HG03558 (cell line): ENCODE data around the gene SLC45A2.
A peak's percentile ranks its signal among the peaks of the same experiment; 100 is the strongest.
"Not testable (repeated sequence)": the region's sequence is repeated elsewhere in the genome, so short reads cannot be mapped to it uniquely, and the experiment has no call there.

Experiments used
- ATAC-seq: cut with Tn5 transposase; IDR thresholded peaks from one replicate; pipeline ENCODE4 v1.9.1; 2021; ENCODE audit warnings: moderate number of reproducible peaks; ENCODE audit not compliant: unreplicated experiment; ENCODE audit errors: extremely low read depth

SLC45A2 gene

DNA sequence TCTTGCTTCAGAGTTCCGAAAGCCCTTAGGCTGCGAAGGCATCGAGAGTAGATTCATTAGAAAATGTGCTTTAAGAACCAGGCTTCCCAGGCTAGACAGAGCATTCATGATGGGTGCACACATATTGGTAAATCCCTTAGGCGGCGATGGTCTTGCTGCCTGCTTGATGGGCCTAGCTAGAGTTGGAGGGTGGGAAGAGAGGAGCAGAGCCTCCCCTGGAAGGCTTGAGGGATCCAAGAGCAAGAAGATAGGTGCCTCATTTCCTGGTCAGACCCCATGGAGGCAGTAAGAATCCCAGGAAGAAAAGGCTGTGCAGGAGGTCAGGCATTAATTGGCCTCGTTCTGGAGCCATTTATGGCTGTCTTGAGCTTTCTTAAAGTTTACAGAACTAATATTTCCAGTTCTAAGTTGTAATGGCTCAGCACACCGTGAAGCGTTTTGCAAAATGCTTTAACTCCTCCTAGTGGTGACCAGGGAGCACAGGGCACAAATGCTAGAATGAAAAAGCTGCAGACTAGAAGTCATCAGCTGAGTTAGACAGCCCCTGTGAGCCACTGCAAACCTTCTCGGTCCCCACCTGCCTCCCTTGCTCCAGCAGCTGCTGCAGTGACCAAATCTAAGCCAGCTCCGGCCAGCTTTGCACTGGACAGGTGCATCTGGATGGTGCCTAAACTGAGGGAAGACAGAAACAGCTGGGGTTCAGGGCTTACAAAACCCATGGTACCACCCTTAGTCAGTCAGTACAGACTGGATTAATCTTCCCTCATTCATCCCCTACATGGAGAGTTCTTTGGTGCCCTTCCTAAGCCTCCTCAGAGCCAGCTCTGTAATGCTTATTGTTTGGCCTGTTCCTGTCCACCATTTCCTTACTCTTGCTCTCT lies 14.7 kb downstream of the SLC45A2 start:
- no peak for ATAC-seq

DNA sequence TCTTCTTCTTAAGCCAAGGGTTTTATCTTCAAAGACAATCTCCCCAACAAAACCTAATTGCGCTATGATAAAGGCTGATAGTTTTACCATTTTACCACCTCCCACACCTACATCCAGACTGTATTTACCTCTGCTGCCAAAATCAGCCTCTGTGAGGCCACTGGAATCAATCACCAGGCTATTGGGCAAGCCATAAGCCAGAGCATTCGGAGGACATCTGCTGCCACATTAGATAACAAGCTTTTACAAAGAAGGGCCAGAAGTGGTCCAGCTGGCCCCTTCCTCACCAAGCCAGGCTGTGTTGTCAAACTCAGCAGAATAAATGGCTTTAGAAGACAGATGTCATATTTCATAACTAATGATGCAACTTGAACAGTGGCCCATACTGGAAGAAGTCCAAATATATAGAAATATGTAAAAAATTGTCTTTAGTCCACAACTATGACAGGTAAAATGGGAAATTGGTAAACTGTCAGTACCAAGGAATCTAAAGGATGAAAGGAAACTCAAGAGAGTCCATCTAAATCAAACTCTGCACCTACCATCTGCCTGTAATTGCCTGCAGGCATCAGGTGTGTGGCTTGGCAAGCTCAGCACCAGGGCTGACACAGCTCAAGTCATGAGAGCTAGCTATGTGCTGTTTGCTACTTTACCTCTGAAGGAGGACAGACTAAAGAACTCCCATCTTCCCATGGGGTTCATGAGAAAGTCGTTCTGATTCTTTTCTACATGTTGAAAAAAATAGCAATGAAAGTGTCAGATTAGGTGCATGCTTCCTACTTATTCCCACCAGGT lies 16.1 kb downstream of the SLC45A2 start:
- ATAC-seq: no peak

DNA sequence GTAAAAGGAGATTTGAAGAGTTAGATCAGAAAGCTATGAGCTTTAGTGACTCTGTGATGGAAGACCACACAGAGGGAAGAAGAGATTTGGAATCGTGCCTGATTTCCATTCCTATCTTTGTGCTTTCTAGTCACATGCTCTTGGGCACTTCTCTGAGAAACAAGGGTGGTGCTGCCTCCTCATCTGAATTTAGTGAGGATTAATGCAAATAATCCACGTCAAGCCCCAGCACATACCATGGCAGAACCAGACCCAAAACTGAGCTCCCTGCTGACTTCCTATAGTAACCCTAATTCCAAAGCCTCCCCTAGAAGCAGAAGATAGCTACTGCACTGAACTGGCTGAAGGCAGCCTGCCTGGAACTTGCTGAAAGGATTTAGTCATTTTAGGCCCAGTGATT lies 17.7 kb downstream of the SLC45A2 start:
- no peak for ATAC-seq

DNA sequence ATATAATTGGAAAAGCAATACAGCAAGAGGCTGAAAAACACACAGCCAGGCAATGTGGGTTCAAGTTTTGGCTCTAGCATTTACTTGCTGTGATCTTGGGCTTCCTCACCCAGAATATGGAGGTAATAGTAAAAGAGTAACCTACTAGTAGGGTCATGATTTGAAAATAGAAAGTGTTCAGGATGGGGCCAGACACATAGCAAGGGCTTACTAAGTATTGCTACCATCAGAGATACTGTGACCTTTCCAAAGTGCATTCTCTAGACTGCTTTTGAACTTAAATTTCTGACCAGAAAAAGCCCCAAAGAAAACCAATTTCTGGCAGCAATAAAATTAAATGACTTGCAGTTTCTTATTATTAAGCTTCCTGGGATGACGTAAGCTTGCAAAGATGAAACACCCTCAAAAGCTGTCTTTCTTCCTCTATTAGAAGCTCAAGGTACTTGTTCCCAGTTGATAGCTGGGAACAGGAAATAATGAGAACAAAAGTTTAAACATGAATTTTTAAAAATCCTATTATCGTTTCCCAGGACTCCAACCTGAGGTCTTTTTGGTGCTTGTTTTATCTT lies 20.3 kb downstream of the SLC45A2 start:
- ATAC-seq: no peak

DNA sequence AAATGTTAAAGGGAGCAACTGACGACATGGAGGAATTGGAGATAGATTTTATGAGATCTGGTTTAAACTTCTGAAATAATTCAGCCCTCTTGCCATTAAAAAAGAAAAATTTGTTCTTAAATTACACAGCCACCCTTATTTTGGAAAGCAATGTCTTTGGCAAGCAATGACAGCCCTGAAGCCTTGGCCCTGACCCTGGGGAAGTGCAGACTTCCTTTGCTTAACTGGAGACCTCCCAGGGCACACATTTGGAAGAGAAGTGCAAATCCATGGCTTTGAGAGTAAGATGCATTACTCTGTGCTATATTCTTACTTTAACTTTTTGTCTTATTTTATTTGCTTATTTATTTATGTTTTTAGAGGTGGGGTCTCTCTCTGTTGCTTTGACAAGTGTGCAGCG lies 26.3 kb downstream of the SLC45A2 start:
- ATAC-seq: no peak

DNA sequence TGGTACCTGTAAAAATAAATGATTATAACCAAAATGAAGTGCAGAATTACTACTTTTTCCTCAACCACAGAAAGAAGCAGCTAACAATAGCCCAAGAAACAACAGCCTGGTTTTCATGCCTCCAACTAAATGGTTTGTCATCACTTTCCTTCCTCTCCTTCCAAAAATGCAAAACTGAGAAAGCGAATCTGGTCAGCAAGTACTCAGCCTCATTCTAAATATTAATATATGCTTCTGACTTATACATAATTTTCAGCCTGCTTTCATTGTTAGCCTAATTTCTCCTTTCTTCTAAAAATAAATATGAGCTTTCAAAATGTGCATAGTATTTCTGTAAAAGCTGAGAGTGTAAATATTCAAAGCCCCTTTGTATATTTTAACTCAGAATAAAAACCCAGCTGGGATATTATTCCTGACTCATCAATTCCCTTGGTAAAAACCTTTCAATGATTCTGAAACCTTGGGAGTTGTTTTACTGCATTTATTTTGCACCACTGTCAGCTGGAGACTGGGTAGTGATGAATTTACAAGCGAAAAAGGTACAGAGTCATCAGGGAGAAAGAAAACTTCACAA lies 26.8 kb downstream of the SLC45A2 start:
- ATAC-seq: no peak

DNA sequence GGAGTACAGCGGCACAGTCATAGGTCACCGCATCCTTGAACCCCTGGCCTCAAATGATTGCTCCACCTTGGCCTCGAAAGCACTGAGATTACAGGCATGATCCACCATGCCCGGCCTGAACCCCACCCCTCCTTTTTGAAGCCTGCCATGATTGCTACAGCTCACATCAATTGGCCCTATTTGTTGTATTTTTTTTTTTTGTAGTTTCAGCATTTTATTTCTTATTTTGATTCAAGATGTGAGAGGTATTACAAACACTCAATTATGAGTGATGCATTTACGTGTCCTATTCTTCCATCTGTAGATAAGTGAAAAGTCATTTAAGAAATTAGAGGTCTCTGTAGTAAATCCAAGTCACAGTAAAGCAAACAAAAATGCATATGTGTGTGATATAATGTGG lies 32.3 kb downstream of the SLC45A2 start:
- not testable (repeated sequence) for ATAC-seq

DNA sequence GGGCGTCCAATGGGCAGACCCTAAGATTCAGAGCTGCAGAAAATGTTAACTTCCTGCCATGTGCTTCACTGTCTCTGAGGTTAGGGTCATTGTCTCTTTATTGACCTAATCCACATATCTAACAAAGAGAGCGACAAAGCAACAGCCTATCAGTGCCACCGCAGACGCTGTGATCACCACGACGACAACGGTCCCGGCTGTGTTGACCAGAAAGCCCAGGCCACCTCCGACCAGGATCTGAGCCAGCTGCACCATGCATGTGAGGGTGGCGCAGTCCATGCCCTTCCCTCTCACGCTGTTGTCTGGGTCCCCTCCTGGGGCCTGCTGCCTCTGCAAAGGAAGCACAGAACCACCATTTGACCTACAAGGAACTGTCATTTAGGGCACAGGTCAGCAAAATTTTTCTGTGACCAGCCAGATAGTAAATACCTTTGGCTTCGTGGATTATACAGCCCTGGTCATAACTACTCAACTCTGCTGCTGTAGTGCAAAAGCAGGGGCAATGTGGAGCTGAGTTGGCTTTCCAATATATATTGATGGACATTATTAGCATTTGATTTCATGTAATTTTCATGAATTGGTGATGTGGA lies 39.9 kb downstream of the SLC45A2 start:
- no peak for ATAC-seq

DNA sequence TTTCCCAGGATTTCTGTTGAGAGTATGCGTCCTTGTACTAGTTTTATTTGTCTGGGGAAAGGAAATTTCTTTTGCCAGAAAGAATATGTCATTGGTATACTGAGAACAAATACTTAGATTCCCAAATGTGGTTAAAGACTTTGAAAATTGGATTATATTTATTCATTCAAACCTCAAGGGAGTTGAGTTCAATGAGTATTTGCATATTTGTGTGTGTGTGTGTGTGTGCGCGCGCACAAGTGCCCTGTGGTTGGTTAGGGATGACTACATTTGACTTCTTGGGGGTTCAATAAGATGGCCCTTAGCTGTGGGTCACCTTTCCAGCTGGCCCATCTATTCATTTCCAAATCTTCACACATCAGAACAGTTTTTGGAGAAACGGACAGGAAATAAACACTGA lies 43.4 kb downstream of the SLC45A2 start:
- ATAC-seq: no peak

DNA sequence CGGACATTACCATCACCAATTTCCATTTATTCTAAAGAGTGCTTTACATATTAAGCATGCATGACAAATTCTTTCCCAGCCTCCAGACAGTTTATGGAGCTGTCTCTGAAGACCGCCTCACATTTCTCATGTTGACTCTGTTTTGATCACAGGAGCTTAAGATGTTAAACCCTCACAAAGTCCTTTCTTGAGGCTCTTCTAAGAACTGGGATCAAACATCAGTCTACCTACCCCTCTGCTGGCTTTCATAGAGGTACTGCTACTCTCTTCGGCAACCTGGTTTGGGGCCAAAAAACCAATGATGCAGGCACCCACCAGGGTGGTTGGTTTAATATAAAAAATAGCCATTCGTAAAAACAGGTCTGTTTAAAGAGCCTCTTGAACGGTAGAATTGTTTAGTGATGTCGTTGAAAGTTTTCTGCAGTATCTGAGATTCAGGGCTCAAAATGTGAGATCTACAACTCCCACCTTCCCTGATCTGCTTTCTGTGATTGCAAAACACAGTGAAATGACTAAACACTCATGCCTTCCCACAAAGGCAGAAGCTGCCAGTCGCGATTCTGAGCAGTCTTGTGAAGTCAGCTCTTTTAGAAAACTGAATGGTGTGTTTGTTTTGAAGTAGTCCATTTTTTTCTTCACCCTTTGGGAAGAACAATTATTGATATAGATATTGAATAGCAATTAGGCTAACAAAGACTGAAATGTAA lies 44.8 kb downstream of the SLC45A2 start:
- no peak for ATAC-seq

DNA sequence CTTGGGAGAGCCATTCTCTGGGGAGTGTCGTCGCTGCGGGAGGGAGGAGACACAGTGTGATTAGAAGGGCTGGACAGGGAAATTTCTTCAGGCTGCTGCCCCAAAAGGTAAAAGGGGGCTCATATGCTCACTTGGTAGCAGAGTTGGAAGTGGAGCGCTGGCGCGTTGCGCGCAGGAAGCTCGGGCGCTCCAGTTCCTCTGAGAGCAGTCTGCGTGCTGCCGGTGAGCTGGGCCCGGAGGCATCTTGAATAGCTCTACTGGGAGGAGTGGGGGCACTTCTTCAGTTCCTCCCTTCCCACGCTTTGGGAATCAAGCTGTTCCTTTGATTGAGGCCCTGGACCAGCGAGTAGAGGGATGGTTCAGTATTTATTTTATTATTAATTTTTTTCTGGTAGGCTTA lies 45.6 kb downstream of the SLC45A2 start:
- no peak for ATAC-seq

DNA sequence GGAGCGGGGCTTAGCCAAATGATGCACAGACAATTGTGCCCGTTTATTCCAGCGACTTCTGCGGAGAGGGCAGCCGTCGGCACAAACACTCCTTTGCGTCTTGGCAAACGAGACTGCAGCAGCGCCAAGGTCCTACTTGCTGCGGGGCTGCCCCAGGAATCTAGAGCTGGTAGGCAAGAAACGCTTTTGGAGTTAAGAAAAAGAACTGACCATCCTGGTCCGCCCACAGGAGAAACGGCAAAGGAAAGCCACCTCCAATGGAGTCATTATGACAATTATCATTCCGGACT lies 46.0 kb downstream of the SLC45A2 start:
- ATAC-seq: no peak

DNA sequence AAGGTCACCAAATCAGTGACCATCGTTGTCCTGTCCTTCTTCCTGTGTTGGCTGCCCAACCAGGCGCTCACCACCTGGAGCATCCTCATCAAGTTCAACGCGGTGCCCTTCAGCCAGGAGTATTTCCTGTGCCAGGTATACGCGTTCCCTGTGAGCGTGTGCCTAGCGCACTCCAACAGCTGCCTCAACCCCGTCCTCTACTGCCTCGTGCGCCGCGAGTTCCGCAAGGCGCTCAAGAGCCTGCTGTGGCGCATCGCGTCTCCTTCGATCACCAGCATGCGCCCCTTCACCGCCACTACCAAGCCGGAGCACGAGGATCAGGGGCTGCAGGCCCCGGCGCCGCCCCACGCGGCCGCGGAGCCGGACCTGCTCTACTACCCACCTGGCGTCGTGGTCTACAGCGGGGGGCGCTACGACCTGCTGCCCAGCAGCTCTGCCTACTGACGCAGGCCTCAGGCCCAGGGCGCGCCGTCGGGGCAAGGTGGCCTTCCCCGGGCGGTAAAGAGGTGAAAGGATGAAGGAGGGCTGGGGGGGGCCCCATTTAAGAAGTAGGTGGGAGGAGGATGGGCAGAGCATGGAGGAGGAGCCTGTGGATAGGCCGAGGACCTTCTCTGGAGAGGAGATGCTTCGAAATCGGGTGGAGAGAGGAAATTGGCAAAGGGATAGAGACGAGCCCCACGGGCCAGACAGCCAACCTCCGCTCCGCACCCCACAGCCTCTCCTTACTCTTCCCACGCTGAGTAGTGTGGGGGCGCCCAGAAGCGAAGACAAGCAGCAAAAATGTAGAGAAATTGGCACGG lies 46.6 kb downstream of the SLC45A2 start:
- ATAC-seq: no peak

DNA sequence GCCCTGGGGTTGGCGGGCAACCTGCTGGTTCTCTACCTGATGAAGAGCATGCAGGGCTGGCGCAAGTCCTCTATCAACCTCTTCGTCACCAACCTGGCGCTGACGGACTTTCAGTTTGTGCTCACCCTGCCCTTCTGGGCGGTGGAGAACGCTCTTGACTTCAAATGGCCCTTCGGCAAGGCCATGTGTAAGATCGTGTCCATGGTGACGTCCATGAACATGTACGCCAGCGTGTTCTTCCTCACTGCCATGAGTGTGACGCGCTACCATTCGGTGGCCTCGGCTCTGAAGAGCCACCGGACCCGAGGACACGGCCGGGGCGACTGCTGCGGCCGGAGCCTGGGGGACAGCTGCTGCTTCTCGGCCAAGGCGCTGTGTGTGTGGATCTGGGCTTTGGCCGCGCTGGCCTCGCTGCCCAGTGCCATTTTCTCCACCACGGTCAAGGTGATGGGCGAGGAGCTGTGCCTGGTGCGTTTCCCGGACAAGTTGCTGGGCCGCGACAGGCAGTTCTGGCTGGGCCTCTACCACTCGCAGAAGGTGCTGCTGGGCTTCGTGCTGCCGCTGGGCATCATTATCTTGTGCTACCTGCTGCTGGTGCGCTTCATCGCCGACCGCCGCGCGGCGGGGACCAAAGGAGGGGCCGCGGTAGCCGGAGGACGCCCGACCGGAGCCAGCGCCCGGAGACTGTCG lies 47.3 kb downstream of the SLC45A2 start:
- no peak for ATAC-seq

DNA sequence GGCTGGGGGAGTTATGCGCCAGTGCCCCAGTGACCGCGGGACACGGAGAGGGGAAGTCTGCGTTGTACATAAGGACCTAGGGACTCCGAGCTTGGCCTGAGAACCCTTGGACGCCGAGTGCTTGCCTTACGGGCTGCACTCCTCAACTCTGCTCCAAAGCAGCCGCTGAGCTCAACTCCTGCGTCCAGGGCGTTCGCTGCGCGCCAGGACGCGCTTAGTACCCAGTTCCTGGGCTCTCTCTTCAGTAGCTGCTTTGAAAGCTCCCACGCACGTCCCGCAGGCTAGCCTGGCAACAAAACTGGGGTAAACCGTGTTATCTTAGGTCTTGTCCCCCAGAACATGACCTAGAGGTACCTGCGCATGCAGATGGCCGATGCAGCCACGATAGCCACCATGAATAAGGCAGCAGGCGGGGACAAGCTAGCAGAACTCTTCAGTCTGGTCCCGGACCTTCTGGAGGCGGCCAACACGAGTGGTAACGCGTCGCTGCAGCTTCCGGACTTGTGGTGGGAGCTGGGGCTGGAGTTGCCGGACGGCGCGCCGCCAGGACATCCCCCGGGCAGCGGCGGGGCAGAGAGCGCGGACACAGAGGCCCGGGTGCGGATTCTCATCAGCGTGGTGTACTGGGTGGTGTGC lies 48.0 kb downstream of the SLC45A2 start, which contains the start of gene RXFP3:
TSS of gene RXFP3 (plus strand) at position 6 of the 636 bp plus-strand sequence. CDS start at position 361, 355 bp downstream.
- no peak for ATAC-seq

DNA sequence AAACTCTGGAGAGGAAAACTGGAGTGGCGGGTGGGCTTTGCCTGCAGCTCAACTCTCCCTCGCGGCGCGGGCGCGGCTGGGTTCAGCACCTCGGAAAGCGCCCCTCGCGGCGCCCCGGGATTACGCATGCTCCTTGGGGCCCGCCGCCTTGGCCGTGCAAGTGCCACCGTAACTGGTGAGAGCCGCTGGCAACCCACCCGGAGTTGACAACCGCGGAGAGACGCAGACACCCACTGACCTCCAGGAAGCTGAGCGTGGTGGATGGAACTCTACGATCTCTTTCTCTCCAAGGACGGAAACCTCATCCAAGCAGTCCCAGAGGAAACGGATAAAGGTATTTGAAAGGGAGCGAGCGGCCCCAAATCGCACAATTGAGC lies 48.5 kb downstream of the SLC45A2 start:
- no peak for ATAC-seq

DNA sequence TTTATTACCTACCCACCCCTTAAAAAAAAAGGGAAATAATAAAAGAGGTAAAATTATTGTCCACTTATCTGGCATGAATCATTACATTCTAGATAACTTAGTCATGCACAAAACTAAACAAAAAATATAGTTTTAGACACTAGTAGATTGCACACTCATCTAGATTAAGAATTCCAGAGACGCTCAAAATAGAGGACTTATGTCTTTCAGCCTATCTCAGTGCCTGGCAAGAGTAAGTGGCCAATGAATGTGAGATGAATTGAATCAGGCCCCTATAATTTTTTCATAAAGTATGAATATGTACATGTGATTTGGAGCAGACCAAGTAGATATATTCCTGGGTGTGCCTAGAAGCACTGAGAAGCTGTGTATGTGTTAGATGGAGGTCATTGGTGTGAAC lies 50.3 kb downstream of the SLC45A2 start:
- peak; percentile 11 for ATAC-seq

DNA sequence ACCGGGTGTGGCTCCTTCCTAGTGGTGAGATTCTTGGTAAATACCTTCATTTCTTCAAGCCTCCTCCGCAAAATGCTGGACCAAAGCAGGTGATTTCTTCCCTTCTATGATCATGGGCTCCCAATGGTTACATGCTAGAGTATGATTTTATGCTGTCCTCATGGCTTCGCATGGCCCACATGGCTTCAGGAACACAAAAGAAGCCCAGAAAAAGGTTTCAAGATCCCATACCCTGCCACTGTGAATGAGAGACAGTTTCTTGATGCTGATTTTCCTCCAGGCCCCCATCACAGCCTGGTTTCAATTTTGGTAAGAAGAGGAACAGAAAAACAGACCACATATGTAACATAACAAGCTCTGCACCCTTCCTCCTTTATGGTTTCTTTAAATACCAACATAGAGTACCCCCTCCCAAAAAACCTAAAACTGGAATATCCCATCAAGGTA lies 50.7 kb downstream of the SLC45A2 start:
- ATAC-seq: peak; percentile 62
